GM12878 (cell line): Measurements from ENCODE around the gene LRP5. TPM values are rescaled to one million over a fixed set of nuclear protein-coding genes. Genes with fewer than 3 reads are reported as not detected.

ENCODE experiments used
- ATAC-seq: fragments of 200-7000 bp; cut with Tn5 transposase; 3 replicates; pipeline ENCODE4 v1.9.1; 2020; ENCODE audit warnings: mild to moderate bottlenecking, moderate library complexity
- BruUV-seq: library from RNA; stranded (reverse); fragments of 400-500 nt; replicated peaks from 2 replicates; lab custom pipeline; 2021; lab: Mats Ljungman, UMichigan
- CTCF ChIA-PET: fragments of 300-600 bp; sonication (Branson Sonifier 250); formaldehyde crosslinking; extraction: SDS; loops from one replicate; lab custom pipeline; 2021; ENCODE audit warnings: inconsistent platforms; lab: Yijun Ruan, JAX
- POLR2A ChIA-PET: fragments of 350-600 bp; formaldehyde crosslinking; extraction: SDS; loops from one replicate; lab custom pipeline; 2021; ENCODE audit warnings: inconsistent platforms; lab: Charles Lee
- RAD21 ChIA-PET: fragments of 300-600 bp; sonication (Branson Sonifier 250); formaldehyde crosslinking; loops from one replicate; lab custom pipeline; 2023; ENCODE audit warnings: antibody characterized with exemption; ENCODE audit not compliant: unreplicated experiment; lab: Charles Lee
- SMC1A ChIA-PET: fragments of 300-600 bp; sonication (Branson Sonifier 250); formaldehyde crosslinking; loops from one replicate; lab custom pipeline; 2023; ENCODE audit not compliant: unreplicated experiment, uncharacterized antibody; lab: Charles Lee
- DNase-seq: peaks from one replicate; pipeline ENCODE4 v3.0.0-alpha.2; 2011; ENCODE audit warnings: low read depth, low spot score
- FAIRE-seq: peaks from 3 replicates; lab custom pipeline; 2011; peaks lifted over from hg19 to GRCh38; lab: Jason Lieb, UNC
- H2AFZ ChIP-seq: 2 replicates; pipeline ENCODE4 v1.6.0; 2011; ENCODE audit warnings: low read depth, low read length, control low read depth; ENCODE audit not compliant: control insufficient read depth
- H3K27ac ChIP-seq: 2 replicates; pipeline ENCODE4 v1.5.1; 2011; ENCODE audit warnings: control low read depth; ENCODE audit not compliant: control insufficient read depth, insufficient read depth
- H3K27me3 ChIP-seq, 2 experiments: replicated peaks in 1 of 2; 2 replicates each; pipeline versions ENCODE4 v1.6.0 to v1.6.1; 2011; ENCODE audit warnings: low read length in 1 of 2; ENCODE audit not compliant: control insufficient read depth in 2 of 2, insufficient read depth in 2 of 2
- H3K36me3 ChIP-seq, 2 experiments: 2 replicates each; pipeline ENCODE4 v1.5.1; 2011; ENCODE audit warnings: low read length in 1 of 2; ENCODE audit not compliant: control insufficient read depth in 2 of 2, insufficient read depth in 2 of 2
- H3K4me1 ChIP-seq: 2 replicates; pipeline ENCODE4 v1.6.1; 2011; ENCODE audit warnings: mild to moderate bottlenecking, low read length, moderate library complexity, mixed read lengths; ENCODE audit not compliant: control insufficient read depth, insufficient read depth
- H3K4me2 ChIP-seq: 2 replicates; pipeline ENCODE4 v1.6.0; 2011; ENCODE audit warnings: control low read depth; ENCODE audit not compliant: control insufficient read depth, insufficient read depth
- H3K4me3 ChIP-seq: fragments of 200-600 bp; sonication (generic); 2 replicates; pipeline ENCODE4 v1.5.1; 2016
- H3K79me2 ChIP-seq: 2 replicates; pipeline ENCODE4 v1.6.0; 2011; ENCODE audit warnings: low read length; ENCODE audit not compliant: control insufficient read depth, insufficient read depth
- H3K9ac ChIP-seq: 2 replicates; pipeline ENCODE4 v1.8.0; 2011; ENCODE audit warnings: low read length, control low read depth, mixed read lengths; ENCODE audit not compliant: control insufficient read depth, insufficient read depth
- H3K9me3 ChIP-seq: replicated peaks from 3 replicates; pipeline ENCODE4 v1.5.1; 2011; ENCODE audit warnings: mild to moderate bottlenecking, low read length; ENCODE audit not compliant: control insufficient read depth, insufficient read depth
- H4K20me1 ChIP-seq: 2 replicates; pipeline ENCODE4 v1.6.0; 2011; ENCODE audit not compliant: control insufficient read depth, insufficient read depth
- CBX5 ChIP-seq: sonication (generic); IDR thresholded peaks from 2 replicates; pipeline ENCODE4 v1.6.1; 2016; ENCODE audit warnings: low read depth, moderate library complexity, mild to moderate bottlenecking, inconsistent platforms
- JUND ChIP-seq: IDR thresholded peaks from 2 replicates; pipeline ENCODE4 v1.6.1; 2012; ENCODE audit warnings: low read depth, mild to moderate bottlenecking, low read length, improper control_type of control experiment, moderate library complexity
- MTA2 ChIP-seq: fragments of 450-650 bp; IDR thresholded peaks from 2 replicates; pipeline ENCODE4 v1.6.1; 2016; ENCODE audit warnings: low read depth, mild to moderate bottlenecking, moderate library complexity
- NFIC ChIP-seq: IDR thresholded peaks from 2 replicates; pipeline ENCODE4 v1.6.1; 2012; ENCODE audit warnings: low read depth, mild to moderate bottlenecking, inconsistent platforms, low read length, moderate library complexity
- NFYB ChIP-seq: IDR thresholded peaks from 2 replicates; pipeline ENCODE4 v1.6.1; 2011; ENCODE audit warnings: low read depth, mild to moderate bottlenecking, low read length, improper control_type of control experiment, moderate library complexity; ENCODE audit not compliant: insufficient read depth
- NRF1 ChIP-seq: conservative IDR thresholded peaks from 2 replicates; pipeline ENCODE4 v1.6.1; 2011; ENCODE audit warnings: mild to moderate bottlenecking, low read depth, low read length, improper control_type of control experiment
- PAX8 ChIP-seq: fragments of 450-650 bp; IDR thresholded peaks from 2 replicates; pipeline ENCODE4 v1.6.1; 2017; ENCODE audit warnings: mild to moderate bottlenecking, moderate library complexity
- SIN3A ChIP-seq: IDR thresholded peaks from 2 replicates; pipeline ENCODE4 v1.6.1; 2012; ENCODE audit warnings: low read depth, low read length, improper control_type of control experiment
- SMAD5 ChIP-seq: IDR thresholded peaks from 2 replicates; pipeline ENCODE4 v1.6.1; 2016; ENCODE audit warnings: antibody characterized with exemption, low read depth
- STAT3 ChIP-seq: IDR thresholded peaks from 2 replicates; pipeline ENCODE4 v1.6.1; 2011; ENCODE audit warnings: low read depth, low read length, improper control_type of control experiment
- TARDBP ChIP-seq: IDR thresholded peaks from 2 replicates; pipeline ENCODE4 v1.6.1; 2016; ENCODE audit warnings: borderline replicate concordance
- TBL1XR1 ChIP-seq: IDR thresholded peaks from 2 replicates; pipeline ENCODE4 v1.6.1; 2012; ENCODE audit warnings: low read depth, low read length, improper control_type of control experiment
- TCF3 ChIP-seq: IDR thresholded peaks from 2 replicates; pipeline ENCODE4 v1.6.1; 2012; ENCODE audit warnings: low read depth, mild to moderate bottlenecking, low read length, borderline replicate concordance; ENCODE audit not compliant: insufficient read depth
- ZSCAN29 ChIP-seq: fragments of 450-650 bp; IDR thresholded peaks from 2 replicates; pipeline ENCODE4 v1.6.1; 2017; ENCODE audit warnings: mild to moderate bottlenecking, moderate library complexity
- WGBS: methylation state at CpG from one replicate; pipeline ENCODE4 v1.1.6; 2016; ENCODE audit warnings: low lambda C conversion rate; ENCODE audit not compliant: insufficient replicate concordance, insufficient coverage; ENCODE audit errors: missing lambda C conversion rate; 5-methylcytosine and 5-hydroxymethylcytosine counted together
- in situ Hi-C: fragments of 300-500 bp; cut with MboI; formaldehyde crosslinking; loops from 9 replicates; pipeline ENCODE4 v1.14.3; 2018; ENCODE audit warnings: mixed read lengths
- intact Hi-C: fragments of 100-400 bp; cut with micrococcal nuclease; formaldehyde crosslinking; loops from one replicate; pipeline ENCODE4 v1.14.2; 2022; ENCODE audit not compliant: unreplicated experiment
- polyA plus RNA-seq, 11 experiments: library from polyadenylated mRNA; depleted of rRNA in 4 of 11; unstranded in 6 of 11; stranded (reverse) in 5 of 11; fragments of >200 nt; fragmentation: Nextera tagmentation in 4 of 11; fragmentation: Illumina TruSeq in 1 of 11; extraction: Ambion mirVana in 4 of 11; extraction: Trizol in 1 of 11; gene quantifications; 1 replicate in 1 of 11; 2 replicates in 10 of 11; pipeline versions ENCODE4 v1.2.1 to v1.2.3, GENCODE V29; 2011 to 2016; ENCODE audit warnings: inconsistent platforms in 2 of 11, missing spikeins in 2 of 11, low read depth in 1 of 11
- total RNA-seq, 4 experiments: library from RNA; depleted of rRNA in 3 of 4; stranded (reverse); fragments of >200 nt in 3 of 4; fragmentation: Illumina TruSeq in 1 of 4; extraction: Trizol in 1 of 4; gene quantifications; 2 replicates each; pipeline versions ENCODE4 v1.2.1 to v1.2.3, GENCODE V29; 2013 to 2021
- TF ChIP-seq, protein P1 (sequence below): fragments of 450-650 bp; IDR thresholded peaks from 2 replicates; pipeline ENCODE4 v1.6.1; 2016; ENCODE audit warnings: mild to moderate bottlenecking

Gene LRP5
- total and polyA plus RNA-seq, 10 of the 15 experiments (the other 5 are each of a cell fraction or from before 2014, with no cell fraction given), result 0.37 to 34.0 (median 6.6) TPM

GRCh38 chr11:68311160-68312116 lies 953 bp upstream of the LRP5 start:
- SMC1A ChIA-PET, result interaction anchor here (1.4 kb wide), 1 partner anchor 15 kb away, joined by 5 read pairs; no protein-coding TSS in a partner anchor
- peaks cover 6% of the 10 kb centered on the region for H3K4me1 ChIP-seq
- no peak overlapping the region for H3K27ac ChIP-seq
- DNase-seq, result no peak
- H3K9me3 ChIP-seq, result no peaks in the 10 kb centered on the region
- H3K4me2 ChIP-seq, result peak overlapping the region; percentile 30; the same call in 1 of the 2 replicates
- peaks cover 32% of the 10 kb centered on the region for H3K79me2 ChIP-seq
- no peaks in the 10 kb centered on the region for H3K36me3 ChIP-seq
- in situ Hi-C loops, result no loop called here
- H3K9ac ChIP-seq, result no peak overlapping the region
- no peak overlapping the region for H3K4me3 ChIP-seq
- no TSS peak for BruUV-seq
- CTCF ChIA-PET, result interaction anchor here (1.3 to 1.4 kb wide), 5 partner anchors 13 to 58 kb away, joined by 3 to 6 read pairs (median 5); no protein-coding TSS in a partner anchor
- no peaks in the 10 kb centered on the region for H3K27me3 ChIP-seq
- ATAC-seq, result no peak
- POLR2A ChIA-PET, result interaction anchor here (1.0 kb wide), 1 partner anchor 39 kb away, joined by 3 read pairs; the partner anchor contains the start of gene C11orf24
- intact Hi-C loops, result loop anchor here (2.0 to 5.0 kb wide), 2 partner anchors 59 to 71 kb away; no protein-coding TSS in a partner anchor
- H2AFZ ChIP-seq, result no peak overlapping the region
- RAD21 ChIA-PET, result interaction anchor here (0.8 kb wide), 1 partner anchor 45 kb away, joined by 4 read pairs; no protein-coding TSS in a partner anchor
- whole genome bisulfite sequencing, result 87% methylated on average over 25 of the region's 25 CpGs
- H4K20me1 ChIP-seq, result no peaks in the 10 kb centered on the region
- peak; percentile 18 for FAIRE-seq
- TF ChIP-seq SIN3A (no peak), ZSCAN29 (no peak), MTA2 (no peak), PAX8 (no peak), TARDBP (no peak), TBL1XR1 (no peak), STAT3 (no peak), TCF3 (no peak), SMAD5 (no peak), JUND (no peak), NFIC (no peak), CBX5 (no peak), NFYB (no peak), NRF1 (no peak)
- TF ChIP-seq, protein P1, sequence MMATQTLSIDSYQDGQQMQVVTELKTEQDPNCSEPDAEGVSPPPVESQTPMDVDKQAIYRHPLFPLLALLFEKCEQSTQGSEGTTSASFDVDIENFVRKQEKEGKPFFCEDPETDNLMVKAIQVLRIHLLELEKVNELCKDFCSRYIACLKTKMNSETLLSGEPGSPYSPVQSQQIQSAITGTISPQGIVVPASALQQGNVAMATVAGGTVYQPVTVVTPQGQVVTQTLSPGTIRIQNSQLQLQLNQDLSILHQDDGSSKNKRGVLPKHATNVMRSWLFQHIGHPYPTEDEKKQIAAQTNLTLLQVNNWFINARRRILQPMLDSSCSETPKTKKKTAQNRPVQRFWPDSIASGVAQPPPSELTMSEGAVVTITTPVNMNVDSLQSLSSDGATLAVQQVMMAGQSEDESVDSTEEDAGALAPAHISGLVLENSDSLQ, result no peak
- TF ChIP-seq, all 136 proteins: peak for 0
